ENCODE measurements around the gene ARID5B. TPM values are rescaled to one million over a fixed set of nuclear protein-coding genes. Genes with fewer than 3 reads are reported as not detected.
"Not testable (repeated sequence)": the region's sequence is repeated elsewhere in the genome, so short reads cannot be mapped to it uniquely, and the experiment has no call there.

Gene ARID5B
- total and polyA plus RNA-seq, 5 donors from 2014 or later: 58.1 to 169 (median 64.0) TPM

- no peak overlapping the region for H3K4me3 Mint-ChIP-seq
- Histone ChIP-seq H3K4me1 (ENCODE audit: control insufficient read depth, insufficient read depth, low read length, poor library complexity, severe bottlenecking) (peaks cover 21% of the 10 kb centered on the region), H3K27ac (ENCODE audit: insufficient read depth, low read length, poor library complexity, severe bottlenecking) (peak overlapping the region; percentile 28), H3K4me3 (ENCODE audit: low read depth, low read length) (no peak overlapping the region), H3K9me3 (ENCODE audit: control insufficient read depth in 2 of 2, low read length in 2 of 2) (no peaks in the 10 kb centered on the region), H3K27me3 (ENCODE audit: control insufficient read depth, insufficient read depth, low read length) (no peaks in the 10 kb centered on the region), H3K36me3 (ENCODE audit: control insufficient read depth, insufficient read depth, low read length) (peaks cover 5% of the 10 kb centered on the region)
- DNase-seq (no peak), ATAC-seq (ENCODE audit: low read depth in 2 of 2) (no peak)
- no peaks in the 10 kb centered on the region for H3K27me3 Mint-ChIP-seq
- H3K4me1 Mint-ChIP-seq: peaks cover 31 to 95% (median 69%) of the 10 kb centered on the region in 4 donors
- peak overlapping the region; percentile 19 to 97 (median 27) for H3K27ac Mint-ChIP-seq
- peaks cover 14% of the 10 kb centered on the region for H3K36me3 Mint-ChIP-seq
- H3K9me3 Mint-ChIP-seq: peaks cover 0 to 2% (median 0%) of the 10 kb centered on the region in 7 donors
Measured at GRCh38 chr10:62027841-62028501, 126.5 kb downstream of the ARID5B start.

- not testable (repeated sequence) for DNase-seq; ATAC-seq (ENCODE audit: low read depth in 2 of 2)
- H3K4me1 Mint-ChIP-seq: peaks cover 31 to 95% (median 69%) of the 10 kb centered on the region in 4 donors
Measured at GRCh38 chr10:62028502-62028842, 127.0 kb downstream of the ARID5B start.

GRCh38 chr10:62029401-62029800, 127.9 kb downstream of the ARID5B start:
- H3K4me1 ChIP-seq (ENCODE audit: control insufficient read depth, insufficient read depth, low read length, poor library complexity, severe bottlenecking): peaks cover 17% of the 10 kb centered on the region
- no peak for DNase-seq
- peaks cover 5% of the 10 kb centered on the region for H3K36me3 ChIP-seq (ENCODE audit: control insufficient read depth, insufficient read depth, low read length)
- peaks cover 14% of the 10 kb centered on the region for H3K36me3 Mint-ChIP-seq
- H3K4me1 Mint-ChIP-seq: peaks cover 39 to 95% (median 69%) of the 10 kb centered on the region in 4 donors
- ATAC-seq (ENCODE audit: low read depth in 2 of 2): no peak
- H3K27ac Mint-ChIP-seq: peak overlapping the region; percentile 5 to 27 (median 19)
- H3K4me3 Mint-ChIP-seq: peak overlapping the region in 3 of 4 donors; percentile 27 to 47 (median 40)
- no peak overlapping the region for H3K27ac ChIP-seq (ENCODE audit: insufficient read depth, low read length, poor library complexity, severe bottlenecking)
- H3K4me3 ChIP-seq (ENCODE audit: low read depth, low read length): peak overlapping the region; percentile 9
- H3K9me3 Mint-ChIP-seq: no peaks in the 10 kb centered on the region
- no peaks in the 10 kb centered on the region for H3K27me3 ChIP-seq (ENCODE audit: control insufficient read depth, insufficient read depth, low read length)
- H3K27me3 Mint-ChIP-seq: no peaks in the 10 kb centered on the region
- H3K9me3 ChIP-seq (ENCODE audit: control insufficient read depth in 2 of 2, low read length in 2 of 2): no peaks in the 10 kb centered on the region

More at GRCh38 chr10:62028502-62028842, 127.0 kb downstream of the ARID5B start:
- not testable (repeated sequence) for H3K9me3 Mint-ChIP-seq; H3K4me3 ChIP-seq (ENCODE audit: low read depth, low read length); H3K27me3 Mint-ChIP-seq; H3K27me3 ChIP-seq (ENCODE audit: control insufficient read depth, insufficient read depth, low read length); H3K9me3 ChIP-seq (ENCODE audit: control insufficient read depth in 2 of 2, low read length in 2 of 2); H3K36me3 ChIP-seq (ENCODE audit: control insufficient read depth, insufficient read depth, low read length)
- peak overlapping the region in 1 of 4 donors; percentile 6 for H3K4me3 Mint-ChIP-seq
- peaks cover 21% of the 10 kb centered on the region for H3K4me1 ChIP-seq (ENCODE audit: control insufficient read depth, insufficient read depth, low read length, poor library complexity, severe bottlenecking)
- H3K27ac ChIP-seq (ENCODE audit: insufficient read depth, low read length, poor library complexity, severe bottlenecking): peak overlapping the region; percentile 28
- peak overlapping the region; percentile 19 to 84 (median 27) for H3K27ac Mint-ChIP-seq
- peaks cover 14% of the 10 kb centered on the region for H3K36me3 Mint-ChIP-seq

- no peaks in the 10 kb centered on the region for H3K9me3 Mint-ChIP-seq
- peak overlapping the region; percentile 70 to 92 (median 84) for H3K27ac Mint-ChIP-seq
- Histone ChIP-seq H3K9me3 (ENCODE audit: control insufficient read depth in 2 of 2, low read length in 2 of 2) (no peaks in the 10 kb centered on the region), H3K27ac (ENCODE audit: insufficient read depth, low read length, poor library complexity, severe bottlenecking) (no peak overlapping the region), H3K4me3 (ENCODE audit: low read depth, low read length) (no peak overlapping the region), H3K27me3 (ENCODE audit: control insufficient read depth, insufficient read depth, low read length) (no peaks in the 10 kb centered on the region), H3K36me3 (ENCODE audit: control insufficient read depth, insufficient read depth, low read length) (peaks cover 5% of the 10 kb centered on the region), H3K4me1 (ENCODE audit: control insufficient read depth, insufficient read depth, low read length, poor library complexity, severe bottlenecking) (peaks cover 6% of the 10 kb centered on the region)
- H3K27me3 Mint-ChIP-seq: no peaks in the 10 kb centered on the region
- H3K4me3 Mint-ChIP-seq: peak overlapping the region in 2 of 4 donors; percentile 29 to 31
- DNase-seq (no peak), ATAC-seq (ENCODE audit: low read depth in 2 of 2) (no peak)
- H3K36me3 Mint-ChIP-seq: peaks cover 14% of the 10 kb centered on the region
- H3K4me1 Mint-ChIP-seq: peaks cover 42 to 97% (median 69%) of the 10 kb centered on the region in 4 donors
Measured at GRCh38 chr10:62031507-62031906, 130.0 kb downstream of the ARID5B start.

GRCh38 chr10:62033125-62033524, 131.6 kb downstream of the ARID5B start:
- Histone ChIP-seq H3K4me3 (ENCODE audit: low read depth, low read length) (peak overlapping the region; percentile 42), H3K36me3 (ENCODE audit: control insufficient read depth, insufficient read depth, low read length) (no peaks in the 10 kb centered on the region), H3K27ac (ENCODE audit: insufficient read depth, low read length, poor library complexity, severe bottlenecking) (peak overlapping the region; percentile 39), H3K4me1 (ENCODE audit: control insufficient read depth, insufficient read depth, low read length, poor library complexity, severe bottlenecking) (peaks cover 22% of the 10 kb centered on the region), H3K9me3 (ENCODE audit: control insufficient read depth in 2 of 2, low read length in 2 of 2) (no peaks in the 10 kb centered on the region), H3K27me3 (ENCODE audit: control insufficient read depth, insufficient read depth, low read length) (no peaks in the 10 kb centered on the region)
- no peaks in the 10 kb centered on the region for H3K9me3 Mint-ChIP-seq
- peak in 1 of 2 donors; percentile 35 for ATAC-seq (ENCODE audit: low read depth in 2 of 2)
- peak overlapping the region; percentile 84 to 91 (median 91) for H3K27ac Mint-ChIP-seq
- peak overlapping the region in 3 of 4 donors; percentile 9 to 82 (median 25) for H3K4me3 Mint-ChIP-seq
- peaks cover 42 to 97% (median 74%) of the 10 kb centered on the region in 4 donors for H3K4me1 Mint-ChIP-seq
- DNase-seq: peak in 1 of 3 donors; percentile 58
- peaks cover 14% of the 10 kb centered on the region for H3K36me3 Mint-ChIP-seq
- H3K27me3 Mint-ChIP-seq: no peaks in the 10 kb centered on the region

GRCh38 chr10:62034096-62034640, 132.7 kb downstream of the ARID5B start:
- Mint-ChIP-seq H3K9me3 (no peaks in the 10 kb centered on the region), H3K36me3 (peaks cover 9% of the 10 kb centered on the region), H3K4me3 (peak overlapping the region in 1 of 4 donors; percentile 82), H3K27me3 (no peaks in the 10 kb centered on the region), H3K27ac (peak overlapping the region in 1 of 3 donors; percentile 84), H3K4me1 (peaks cover 47 to 96% (median 77%) of the 10 kb centered on the region in 4 donors)
- ATAC-seq (ENCODE audit: low read depth in 2 of 2) (no peak), DNase-seq (no peak)
- no peak overlapping the region for H3K4me3 ChIP-seq (ENCODE audit: low read depth, low read length)
- peaks cover 32% of the 10 kb centered on the region for H3K4me1 ChIP-seq (ENCODE audit: control insufficient read depth, insufficient read depth, low read length, poor library complexity, severe bottlenecking)
- H3K27ac ChIP-seq (ENCODE audit: insufficient read depth, low read length, poor library complexity, severe bottlenecking): no peak overlapping the region
- no peaks in the 10 kb centered on the region for H3K27me3 ChIP-seq (ENCODE audit: control insufficient read depth, insufficient read depth, low read length)
- H3K9me3 ChIP-seq (ENCODE audit: control insufficient read depth in 2 of 2, low read length in 2 of 2): no peaks in the 10 kb centered on the region
- H3K36me3 ChIP-seq (ENCODE audit: control insufficient read depth, insufficient read depth, low read length): no peaks in the 10 kb centered on the region

GRCh38 chr10:62036186-62037081, 134.9 kb downstream of the ARID5B start:
- H3K4me1 ChIP-seq (ENCODE audit: control insufficient read depth, insufficient read depth, low read length, poor library complexity, severe bottlenecking): peaks cover 52% of the 10 kb centered on the region

More at GRCh38 chr10:62036186-62037081, 134.9 kb downstream of the ARID5B start:
- Histone ChIP-seq H3K36me3 (ENCODE audit: control insufficient read depth, insufficient read depth, low read length) (no peaks in the 10 kb centered on the region), H3K27ac (ENCODE audit: insufficient read depth, low read length, poor library complexity, severe bottlenecking) (peak overlapping the region; percentile 95), H3K4me3 (ENCODE audit: low read depth, low read length) (no peak overlapping the region), H3K27me3 (ENCODE audit: control insufficient read depth, insufficient read depth, low read length) (no peaks in the 10 kb centered on the region), H3K9me3 (ENCODE audit: control insufficient read depth in 2 of 2, low read length in 2 of 2) (no peaks in the 10 kb centered on the region)
- ATAC-seq (ENCODE audit: low read depth in 2 of 2): peak in 1 of 2 donors; percentile 26
- Mint-ChIP-seq H3K27me3 (no peaks in the 10 kb centered on the region), H3K4me1 (peaks cover 43 to 96% (median 77%) of the 10 kb centered on the region in 4 donors), H3K4me3 (peak overlapping the region in 1 of 4 donors; percentile 17), H3K9me3 (no peaks in the 10 kb centered on the region), H3K36me3 (peaks cover 5% of the 10 kb centered on the region), H3K27ac (peak overlapping the region; percentile 74 to 95 (median 86))
- no peak for DNase-seq
